Measurements from ENCODE around the gene CRK. TPM values are rescaled to one million over a fixed set of nuclear protein-coding genes. Genes with fewer than 3 reads are reported as not detected.

The CRK gene
- total and polyA plus RNA-seq, 4 experiments from 2014 or later: 24.2 to 32.1 (median 27.2) TPM

DNA sequence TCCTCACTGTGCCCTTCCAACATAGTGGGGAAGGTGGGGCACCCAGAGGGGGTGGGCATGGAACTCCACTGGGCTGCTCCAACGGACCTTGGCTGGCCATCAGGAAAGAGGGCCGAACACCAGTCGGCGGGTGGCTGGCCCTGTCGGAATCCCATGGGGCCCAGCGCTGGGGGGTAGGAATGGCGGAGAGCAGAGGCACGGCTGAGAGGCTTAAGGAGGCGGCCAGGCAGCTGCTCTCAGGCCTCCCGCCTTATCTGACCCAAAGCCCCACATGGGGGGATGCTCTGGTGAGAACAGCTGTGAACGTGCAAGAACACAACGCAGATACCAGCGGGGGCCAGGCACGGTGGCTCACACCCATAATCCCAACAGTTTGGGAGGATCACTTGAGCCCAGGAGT, 40.8 kb upstream of the CRK start:
- no peak overlapping the region for H3K4me3 Mint-ChIP-seq
- CTCF ChIA-PET (ENCODE audit: partially characterized antibody): no interaction called here
- H3K27me3 Mint-ChIP-seq: no peaks in the 10 kb centered on the region
- H3K4me1 Mint-ChIP-seq: peaks cover 5 to 24% (median 13%) of the 10 kb centered on the region in 4 donors
- H3K36me3 ChIP-seq (ENCODE audit: insufficient read depth, low read length): peaks cover 16% of the 10 kb centered on the region
- POLR2A ChIA-PET (ENCODE audit: partially characterized antibody): interaction anchor here (0.5 kb wide), 1 partner anchor 97 kb away, joined by 3 read pairs; the partner anchor contains the start of gene YWHAE
- intact Hi-C loops (cut with micrococcal nuclease): no loop called here
- DNase-seq: no peak
- H3K27me3 ChIP-seq (ENCODE audit: insufficient read depth, low read length): no peaks in the 10 kb centered on the region
- peaks cover 15% of the 10 kb centered on the region for H3K4me1 ChIP-seq (ENCODE audit: insufficient read depth, low read length)
- H3K27ac Mint-ChIP-seq: no peak overlapping the region
- H3K9me3 ChIP-seq (ENCODE audit: control insufficient read depth in 1 of 2, low read length in 2 of 2): no peaks in the 10 kb centered on the region
- H3K36me3 Mint-ChIP-seq: peaks cover 3 to 34% of the 10 kb centered on the region in 2 donors
- H3K27ac ChIP-seq (ENCODE audit: low read depth, low read length): no peak overlapping the region
- no peak overlapping the region for H3K4me3 ChIP-seq (ENCODE audit: low read length in 2 of 2)
- H3K9me3 Mint-ChIP-seq: no peaks in the 10 kb centered on the region

DNA sequence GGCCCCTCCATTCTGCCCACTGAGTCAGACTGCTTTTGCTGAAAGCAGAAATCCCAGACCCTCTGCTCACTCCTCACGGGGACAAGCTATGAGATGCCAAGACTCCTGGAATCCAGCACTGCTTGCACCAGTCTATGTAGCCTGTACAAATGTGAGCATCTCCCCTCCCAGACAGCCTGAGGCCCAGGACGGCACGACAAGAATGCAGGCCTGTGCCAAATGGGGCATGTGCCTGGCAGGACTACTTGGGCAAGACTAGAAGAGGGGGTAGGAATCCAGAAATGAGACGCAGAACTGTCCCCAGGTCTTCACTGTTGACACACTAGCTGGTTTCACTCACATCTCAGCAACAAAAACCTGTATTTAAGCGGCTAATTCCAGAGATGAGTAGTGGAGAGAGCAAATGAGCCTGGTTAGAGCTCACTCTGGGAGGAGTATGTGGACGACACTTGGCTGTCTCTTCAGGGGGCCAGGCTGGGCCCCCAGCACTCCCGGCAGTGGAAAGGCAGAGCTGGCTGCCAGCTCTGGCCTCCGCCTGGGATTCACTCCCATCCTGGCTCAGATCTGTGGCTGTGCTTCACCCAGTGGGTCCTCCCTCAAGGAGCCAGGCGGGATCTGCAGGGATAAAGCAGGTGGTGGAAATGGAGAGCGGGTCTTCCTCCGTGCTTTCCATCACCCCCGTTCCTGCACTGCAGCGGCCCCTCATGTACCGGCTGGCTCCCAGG, 39.4 kb upstream of the CRK start:
- Mint-ChIP-seq H3K36me3 (peaks cover 3 to 36% of the 10 kb centered on the region in 2 donors), H3K4me1 (peaks cover 10 to 32% (median 17%) of the 10 kb centered on the region in 4 donors), H3K27ac (peak overlapping the region in 2 of 7 donors; percentile 41 to 54), H3K27me3 (no peaks in the 10 kb centered on the region), H3K4me3 (no peak overlapping the region), H3K9me3 (peaks cover 0 to under 1% (median 0%) of the 10 kb centered on the region in 8 donors)
- Histone ChIP-seq H3K9me3 (ENCODE audit: control insufficient read depth in 1 of 2, low read length in 2 of 2) (no peaks in the 10 kb centered on the region), H3K4me3 (ENCODE audit: low read length in 2 of 2) (no peak overlapping the region), H3K27me3 (ENCODE audit: insufficient read depth, low read length) (no peaks in the 10 kb centered on the region), H3K36me3 (ENCODE audit: insufficient read depth, low read length) (peaks cover 16% of the 10 kb centered on the region), H3K4me1 (ENCODE audit: insufficient read depth, low read length) (peaks cover 21% of the 10 kb centered on the region), H3K27ac (ENCODE audit: low read depth, low read length) (no peak overlapping the region)
- POLR2A ChIA-PET (ENCODE audit: partially characterized antibody): interaction anchor here (0.8 to 1.4 kb wide), 3 partner anchors 11 to 22 kb away, joined by 3 to 5 read pairs (median 3); no protein-coding TSS in a partner anchor
- intact Hi-C loops (cut with micrococcal nuclease): no loop called here
- CTCF ChIA-PET (ENCODE audit: partially characterized antibody): interaction anchor here (0.9 to 1.6 kb wide), 2 partner anchors 21 to 131 kb away, joined by 3 read pairs; partner anchors contain the start of gene INPP5K
- no peak for DNase-seq

DNA sequence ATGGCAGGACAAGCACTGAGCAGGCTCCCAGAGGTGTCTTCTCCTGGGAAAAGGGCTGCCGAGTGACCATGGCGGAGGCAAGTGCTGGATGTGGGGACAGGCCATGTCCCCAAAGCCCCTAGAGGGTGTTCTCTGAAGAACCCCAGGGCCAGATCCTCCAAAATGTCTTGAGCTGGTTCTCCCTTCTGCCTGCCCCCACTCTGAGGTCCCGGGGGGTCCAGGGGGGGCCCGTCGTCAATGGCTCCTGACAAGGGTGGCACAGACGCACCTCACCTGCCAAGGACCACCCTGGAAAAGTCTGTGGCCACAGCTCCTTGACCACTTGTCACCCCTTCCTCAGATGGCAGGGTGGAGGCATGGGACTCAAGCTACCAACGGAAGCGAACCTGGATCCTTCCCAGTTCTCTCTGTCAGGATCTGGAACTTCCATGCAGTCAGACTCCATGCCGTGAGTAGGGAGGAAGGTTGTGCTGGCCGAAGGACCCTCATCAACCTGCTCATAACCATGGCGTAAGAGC, 38.8 kb upstream of the CRK start:
- no peak for DNase-seq
- H3K27ac Mint-ChIP-seq: peak overlapping the region in 1 of 7 donors; percentile 84
- peaks cover 3 to 35% of the 10 kb centered on the region in 2 donors for H3K36me3 Mint-ChIP-seq
- ChIA-PET POLR2A (ENCODE audit: partially characterized antibody) (interaction anchor here (0.8 to 1.4 kb wide), 4 partner anchors 11 to 32 kb away, joined by 3 to 5 read pairs (median 3); no protein-coding TSS in a partner anchor), CTCF (ENCODE audit: partially characterized antibody) (interaction anchor here (0.9 to 1.6 kb wide), 2 partner anchors 22 to 130 kb away, joined by 3 read pairs; partner anchors contain the start of gene INPP5K)
- Histone ChIP-seq H3K27ac (ENCODE audit: low read depth, low read length) (no peak overlapping the region), H3K4me1 (ENCODE audit: insufficient read depth, low read length) (peaks cover 25% of the 10 kb centered on the region), H3K36me3 (ENCODE audit: insufficient read depth, low read length) (peaks cover 16% of the 10 kb centered on the region), H3K27me3 (ENCODE audit: insufficient read depth, low read length) (no peaks in the 10 kb centered on the region), H3K9me3 (ENCODE audit: control insufficient read depth in 1 of 2, low read length in 2 of 2) (no peaks in the 10 kb centered on the region), H3K4me3 (ENCODE audit: low read length in 2 of 2) (no peak overlapping the region)
- peak overlapping the region in 1 of 8 donors; percentile 20 for H3K4me3 Mint-ChIP-seq
- no peaks in the 10 kb centered on the region for H3K27me3 Mint-ChIP-seq
- peaks cover 0 to 4% (median 0%) of the 10 kb centered on the region in 8 donors for H3K9me3 Mint-ChIP-seq
- peaks cover 11 to 38% (median 21%) of the 10 kb centered on the region in 4 donors for H3K4me1 Mint-ChIP-seq
- intact Hi-C loops (cut with micrococcal nuclease): no loop called here

DNA sequence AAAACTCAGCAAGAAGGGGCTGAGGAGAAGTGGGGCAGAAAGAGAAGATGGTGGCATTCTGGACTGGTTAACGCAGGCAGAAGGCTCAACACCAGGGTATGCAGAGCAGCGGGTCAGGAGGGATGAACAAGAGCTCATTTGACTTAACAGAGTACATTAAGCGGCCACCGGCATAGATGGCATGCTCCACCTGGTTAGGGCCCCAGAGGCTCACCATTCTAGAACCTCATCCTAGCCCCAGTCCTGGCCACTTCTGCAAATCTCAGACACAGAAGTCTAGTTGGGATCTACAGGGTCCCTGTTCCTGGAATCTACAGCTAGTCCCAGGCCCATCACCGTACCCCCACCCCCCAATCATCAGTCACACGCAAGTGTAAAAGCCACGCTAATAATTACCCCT, 38.2 kb upstream of the CRK start:
- Histone ChIP-seq H3K27me3 (ENCODE audit: insufficient read depth, low read length) (no peaks in the 10 kb centered on the region), H3K4me3 (ENCODE audit: low read length in 2 of 2) (no peak overlapping the region), H3K36me3 (ENCODE audit: insufficient read depth, low read length) (peaks cover 16% of the 10 kb centered on the region), H3K9me3 (ENCODE audit: control insufficient read depth in 1 of 2, low read length in 2 of 2) (no peaks in the 10 kb centered on the region), H3K27ac (ENCODE audit: low read depth, low read length) (no peak overlapping the region), H3K4me1 (ENCODE audit: insufficient read depth, low read length) (peaks cover 28% of the 10 kb centered on the region)
- CTCF ChIA-PET (ENCODE audit: partially characterized antibody): interaction anchor here (0.9 kb wide), 1 partner anchor 129 kb away, joined by 3 read pairs; no protein-coding TSS in a partner anchor
- Mint-ChIP-seq H3K4me1 (peaks cover 11 to 41% (median 22%) of the 10 kb centered on the region in 4 donors), H3K9me3 (peaks cover 0 to 4% (median 0%) of the 10 kb centered on the region in 8 donors), H3K27me3 (no peaks in the 10 kb centered on the region), H3K27ac (peak overlapping the region in 5 of 7 donors; percentile 35 to 84 (median 74)), H3K4me3 (peak overlapping the region in 4 of 8 donors; percentile 20 to 64 (median 54)), H3K36me3 (peaks cover 3 to 31% of the 10 kb centered on the region in 2 donors)
- intact Hi-C loops (cut with micrococcal nuclease): no loop called here
- no peak for DNase-seq
- POLR2A ChIA-PET (ENCODE audit: partially characterized antibody): interaction anchor here (1.3 to 1.4 kb wide), 2 partner anchors 12 to 31 kb away, joined by 3 read pairs; no protein-coding TSS in a partner anchor

DNA sequence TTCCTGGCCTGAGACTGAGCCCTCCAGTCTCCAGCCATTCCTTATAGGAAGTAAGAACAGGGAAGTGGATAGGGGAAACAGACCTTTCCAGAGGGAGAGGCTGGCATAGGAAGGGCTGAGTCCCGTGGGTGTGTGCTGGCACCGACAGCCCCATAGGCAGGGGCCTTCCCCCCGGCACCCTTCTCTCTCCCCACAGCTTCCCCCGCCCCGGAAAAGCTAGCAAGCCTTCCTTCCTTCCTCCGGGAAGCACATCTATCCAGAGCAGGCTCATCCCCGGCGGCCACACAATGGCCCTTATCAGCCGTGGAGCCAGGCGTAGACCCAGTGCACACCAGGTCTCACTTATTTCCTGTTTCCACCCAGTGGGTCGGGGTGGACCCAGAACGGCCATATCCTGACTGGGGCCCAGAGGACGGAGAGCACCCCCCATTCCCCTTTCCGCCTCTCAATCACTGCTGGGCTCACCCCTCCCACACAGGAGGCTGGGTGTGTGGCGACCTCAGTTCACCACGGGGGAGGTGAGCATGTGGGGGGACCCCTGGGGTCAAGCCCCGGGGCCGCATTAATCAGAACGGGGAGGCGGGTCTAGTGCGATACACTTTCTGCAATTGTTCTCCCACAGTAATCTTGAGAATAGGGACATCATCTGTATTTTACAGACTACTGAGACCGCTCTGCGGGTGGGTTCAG, 37.4 kb upstream of the CRK start:
- H3K27ac Mint-ChIP-seq: peak overlapping the region in 6 of 7 donors; percentile 42 to 86 (median 70)
- ChIA-PET POLR2A (ENCODE audit: partially characterized antibody) (interaction anchor here (1.1 to 2.9 kb wide), 5 partner anchors 22 to 128 kb away, joined by 3 to 22 read pairs (median 7); partner anchors contain the start of genes INPP5K and YWHAE), CTCF (ENCODE audit: partially characterized antibody) (interaction anchor here (1.1 kb wide), 1 partner anchor 128 kb away, joined by 3 read pairs; no protein-coding TSS in a partner anchor)
- intact Hi-C loops (cut with micrococcal nuclease): no loop called here
- peaks cover 3 to 25% of the 10 kb centered on the region in 2 donors for H3K36me3 Mint-ChIP-seq
- peaks cover 0 to 4% (median 0%) of the 10 kb centered on the region in 8 donors for H3K9me3 Mint-ChIP-seq
- Histone ChIP-seq H3K27ac (ENCODE audit: low read depth, low read length) (no peak overlapping the region), H3K9me3 (ENCODE audit: control insufficient read depth in 1 of 2, low read length in 2 of 2) (no peaks in the 10 kb centered on the region), H3K36me3 (ENCODE audit: insufficient read depth, low read length) (peaks cover 16% of the 10 kb centered on the region), H3K4me3 (ENCODE audit: low read length in 2 of 2) (no peak overlapping the region), H3K4me1 (ENCODE audit: insufficient read depth, low read length) (peaks cover 33% of the 10 kb centered on the region), H3K27me3 (ENCODE audit: insufficient read depth, low read length) (no peaks in the 10 kb centered on the region)
- no peaks in the 10 kb centered on the region for H3K27me3 Mint-ChIP-seq
- peaks cover 13 to 48% (median 27%) of the 10 kb centered on the region in 4 donors for H3K4me1 Mint-ChIP-seq
- no peak for DNase-seq
- peak overlapping the region in 6 of 8 donors; percentile 14 to 75 (median 63) for H3K4me3 Mint-ChIP-seq

DNA sequence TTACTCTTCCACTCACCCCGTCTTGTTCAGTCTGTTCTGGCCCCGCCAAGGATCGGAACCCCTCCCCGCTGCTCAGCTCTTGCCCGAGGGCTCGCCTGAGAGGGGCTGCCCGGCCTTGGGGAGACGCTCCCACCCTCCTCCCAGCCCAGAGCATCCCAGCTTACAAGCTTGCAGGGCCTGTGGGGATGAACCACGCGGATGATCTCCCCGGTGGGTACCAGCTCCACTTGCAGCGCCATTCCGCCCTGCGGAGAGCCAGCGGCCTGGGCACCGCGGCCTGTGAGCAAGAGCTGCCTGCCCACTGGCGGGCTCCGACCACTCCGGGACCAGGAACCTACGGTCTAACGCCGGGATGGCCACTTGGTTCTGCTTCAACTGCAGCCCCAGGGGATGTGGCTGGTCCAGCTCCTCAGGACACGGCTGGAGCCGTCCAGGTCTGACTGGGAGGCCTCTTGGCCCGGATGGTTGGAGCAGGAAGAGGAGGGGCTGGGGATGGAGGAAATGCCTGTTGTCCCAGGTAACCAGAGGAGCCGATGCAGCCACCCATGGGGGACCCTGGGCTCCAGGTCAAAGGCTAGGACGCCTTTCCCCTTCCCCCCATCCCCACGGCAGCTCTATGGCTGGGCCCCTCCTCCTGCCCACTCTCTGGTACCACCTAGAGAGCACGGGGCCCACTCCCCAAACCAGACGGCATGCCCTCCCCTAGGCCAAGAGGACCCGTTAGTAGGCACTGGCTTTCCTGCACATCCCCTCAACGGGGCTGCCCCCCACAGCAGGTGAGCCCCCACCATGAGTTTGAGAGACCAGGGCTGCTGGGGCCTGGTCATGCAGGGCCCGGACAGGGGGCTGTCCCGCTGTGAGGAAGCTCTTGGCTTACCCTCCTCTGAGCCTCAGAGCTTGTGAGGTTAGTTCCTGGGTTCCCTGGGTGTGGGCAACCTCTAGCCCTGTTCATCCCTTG, 36.5 kb upstream of the CRK start, which contains the start of gene MYO1C:
Gene MYO1C (minus strand): TSS at position 438 of the 958 bp plus-strand sequence. CDS start 199 bp downstream, at position 239.
- peak within 1 kb of the TSS in 1 of 2 donors; percentile 45 for H3K4me3 ChIP-seq (ENCODE audit: low read length in 2 of 2)
- no peaks in the 10 kb centered on the region for H3K27me3 Mint-ChIP-seq
- peaks cover 38% of the 10 kb centered on the region for H3K4me1 ChIP-seq (ENCODE audit: insufficient read depth, low read length)
- H3K27ac Mint-ChIP-seq: peak within 1 kb of the TSS; percentile 66 to 88 (median 86)
- POLR2A ChIA-PET (ENCODE audit: partially characterized antibody): interaction anchor here (0.7 to 2.9 kb wide), 8 partner anchors 8 to 234 kb away, joined by 3 to 22 read pairs (median 4); partner anchors contain the start of genes INPP5K and YWHAE
- no peak for DNase-seq
- no peaks in the 10 kb centered on the region for H3K27me3 ChIP-seq (ENCODE audit: insufficient read depth, low read length)
- H3K36me3 Mint-ChIP-seq: peaks cover 3 to 20% of the 10 kb centered on the region in 2 donors
- CTCF ChIA-PET (ENCODE audit: partially characterized antibody): interaction anchor here (1.0 to 1.1 kb wide), 2 partner anchors 23 to 128 kb away, joined by 3 to 4 read pairs; partner anchors contain the start of gene INPP5K
- H3K36me3 ChIP-seq (ENCODE audit: insufficient read depth, low read length): peaks cover 13% of the 10 kb centered on the region
- H3K4me1 Mint-ChIP-seq: peaks cover 13 to 51% (median 29%) of the 10 kb centered on the region in 4 donors
- peak within 1 kb of the TSS; percentile 77 to 92 (median 84) for H3K4me3 Mint-ChIP-seq
- H3K9me3 ChIP-seq (ENCODE audit: control insufficient read depth in 1 of 2, low read length in 2 of 2): no peaks in the 10 kb centered on the region
- intact Hi-C loops (cut with micrococcal nuclease): no loop called here
- H3K27ac ChIP-seq (ENCODE audit: low read depth, low read length): no peak within 1 kb of the TSS
- H3K9me3 Mint-ChIP-seq: peaks cover 0 to 4% (median 0%) of the 10 kb centered on the region in 8 donors
